ENCODE measurements around the gene SIRPB2. TPM values are rescaled to one million over a fixed set of nuclear protein-coding genes. Genes with fewer than 3 reads are reported as not detected.

SIRPB2 gene
- total RNA-seq, 2 donors from 2014 or later, result 0.74 to 3.0 TPM

DNA sequence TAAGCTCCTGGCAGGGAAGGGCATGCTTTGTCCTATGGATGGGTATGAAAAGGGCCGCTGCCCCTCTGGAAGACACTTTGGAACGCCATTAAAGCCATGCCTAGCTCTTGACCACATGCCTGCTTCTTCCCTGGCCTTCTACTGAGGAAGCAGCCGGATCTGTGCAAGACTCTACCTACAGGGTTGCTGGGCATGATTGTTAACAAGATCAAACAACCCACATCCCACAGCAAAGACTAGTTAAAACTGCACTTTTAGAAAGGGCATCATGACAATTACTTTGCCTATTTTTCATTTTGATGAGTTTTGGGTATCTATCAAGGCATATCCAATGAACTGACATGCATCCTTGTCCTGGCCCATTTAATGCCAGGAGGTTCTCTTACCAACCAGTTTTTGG, 50.1 kb downstream of the SIRPB2 start:
- no peak for TF ChIP-seq CTCF (IDR thresholded peaks at IDR 0.05)
- Histone ChIP-seq H3K4me1 (no peaks in the 10 kb centered on the region), H3K9me3 (no peaks in the 10 kb centered on the region), H3K27me3 (no peaks in the 10 kb centered on the region), H3K9ac (ENCODE audit: low read depth in 2 of 2, low read length in 2 of 2) (no peak overlapping the region), H3K36me3 (peaks cover 27% of the 10 kb centered on the region), H3K4me3 (no peak overlapping the region), H3K27ac (no peak overlapping the region)
- DNase-seq, result no peak
- intact Hi-C loops (cut with DNase I), result no loop called here

DNA sequence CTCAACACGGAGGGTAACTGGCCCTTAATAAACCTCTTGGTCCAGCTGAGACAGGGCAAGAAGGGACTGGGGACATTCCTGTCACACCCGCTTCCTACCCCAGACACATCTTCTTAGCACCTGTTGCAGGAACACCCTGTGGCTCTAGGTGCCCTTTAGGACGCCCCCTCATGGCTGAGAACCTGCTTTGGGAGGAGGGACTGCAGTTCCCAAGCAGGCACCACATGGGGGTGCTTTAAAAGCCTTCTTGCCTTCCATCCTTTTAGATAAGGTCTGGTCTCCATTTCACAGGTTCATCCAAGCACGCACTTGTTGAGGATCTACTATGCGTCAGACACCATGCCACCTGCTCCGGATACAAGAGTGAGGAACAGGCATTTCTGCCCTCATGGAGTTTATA, 51.2 kb downstream of the SIRPB2 start:
- Histone ChIP-seq H3K27ac (no peak overlapping the region), H3K36me3 (peaks cover 16% of the 10 kb centered on the region), H3K4me3 (no peak overlapping the region), H3K9me3 (no peaks in the 10 kb centered on the region), H3K4me1 (no peaks in the 10 kb centered on the region), H3K27me3 (no peaks in the 10 kb centered on the region), H3K9ac (ENCODE audit: low read depth in 2 of 2, low read length in 2 of 2) (no peak overlapping the region)
- no peak for TF ChIP-seq CTCF (IDR thresholded peaks at IDR 0.05)
- DNase-seq, result no peak
- intact Hi-C loops (cut with DNase I), result no loop called here

DNA sequence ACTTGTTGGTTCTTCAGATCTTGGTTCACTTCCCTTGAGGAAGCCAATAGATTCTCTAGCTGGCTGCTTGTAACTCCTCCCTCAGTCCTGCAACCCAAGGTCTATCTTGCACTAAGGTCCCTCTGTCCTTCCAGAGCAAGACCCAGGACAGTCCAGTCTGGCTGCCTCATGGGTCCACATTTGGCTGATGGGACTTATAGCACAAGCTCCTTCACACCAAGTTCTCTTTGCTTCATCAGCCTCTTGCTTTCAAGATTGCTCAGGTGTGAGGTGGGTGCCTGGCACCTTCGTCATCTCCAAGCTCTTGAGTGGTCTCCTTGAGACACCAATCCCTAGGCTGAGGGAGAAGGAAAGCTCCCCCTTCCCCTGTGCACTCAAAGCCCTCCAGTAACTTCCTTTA, 52.9 kb downstream of the SIRPB2 start:
- H3K9ac ChIP-seq (ENCODE audit: low read depth in 2 of 2, low read length in 2 of 2), result no peak overlapping the region
- H3K36me3 ChIP-seq, result peaks cover under 1% of the 10 kb centered on the region
- intact Hi-C loops (cut with DNase I), result loop anchor here (5.0 kb wide), 1 partner anchor 46 kb away; the partner anchor contains the start of gene FKBP1A
- no peak for TF ChIP-seq CTCF (IDR thresholded peaks at IDR 0.05)
- H3K27me3 ChIP-seq, result no peaks in the 10 kb centered on the region
- DNase-seq, result no peak
- H3K4me3 ChIP-seq, result no peak overlapping the region
- no peak overlapping the region for H3K27ac ChIP-seq
- no peaks in the 10 kb centered on the region for H3K4me1 ChIP-seq
- no peaks in the 10 kb centered on the region for H3K9me3 ChIP-seq

GRCh38 chr20:1437235-1437904, 53.9 kb downstream of the SIRPB2 start:
- Histone ChIP-seq H3K4me1 (no peaks in the 10 kb centered on the region), H3K36me3 (no peaks in the 10 kb centered on the region), H3K9me3 (no peaks in the 10 kb centered on the region), H3K9ac (ENCODE audit: low read depth in 2 of 2, low read length in 2 of 2) (no peak overlapping the region), H3K27me3 (no peaks in the 10 kb centered on the region), H3K27ac (no peak overlapping the region), H3K4me3 (no peak overlapping the region)
- intact Hi-C loops (cut with DNase I), result loop anchor here (2.0 to 5.0 kb wide), 2 partner anchors 45 to 125 kb away; partner anchors contain the start of gene FKBP1A
- peak; percentile 74 for DNase-seq
- TF ChIP-seq CTCF (IDR thresholded peaks at IDR 0.05), result peak; percentile 85

DNA sequence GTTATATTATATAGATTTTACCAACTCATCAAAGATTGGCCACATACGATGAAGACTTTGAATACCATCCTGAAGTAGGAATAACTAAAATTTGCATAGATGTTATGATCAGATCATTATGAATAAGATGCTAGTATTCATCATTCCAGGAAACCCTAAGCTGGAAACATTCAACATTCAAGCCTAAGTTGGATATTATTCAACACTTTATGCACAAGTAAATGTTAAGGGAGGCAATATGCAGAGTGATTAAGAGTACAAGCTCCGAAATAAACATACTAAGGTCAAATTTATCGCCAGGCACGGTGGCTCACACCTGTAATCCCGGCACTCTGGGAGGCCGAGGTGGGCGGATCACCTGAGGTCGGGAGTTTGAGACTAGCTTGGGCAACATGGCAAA, 55.0 kb downstream of the SIRPB2 start:
- intact Hi-C loops (cut with DNase I), result loop anchor here (2.0 to 5.0 kb wide), 2 partner anchors 44 to 123 kb away; partner anchors contain the start of gene FKBP1A
- DNase-seq, result no peak
- Histone ChIP-seq H3K9me3 (no peaks in the 10 kb centered on the region), H3K4me1 (no peaks in the 10 kb centered on the region), H3K4me3 (no peak overlapping the region), H3K9ac (ENCODE audit: low read depth in 2 of 2, low read length in 2 of 2) (no peak overlapping the region), H3K36me3 (no peaks in the 10 kb centered on the region), H3K27me3 (no peaks in the 10 kb centered on the region), H3K27ac (no peak overlapping the region)
- TF ChIP-seq CTCF (IDR thresholded peaks at IDR 0.05), result no peak

Data from colonic mucosa (tissue), 4 donors.